ENCODE data around the gene CDKN1C.

CDKN1C gene

GRCh38 chr11:2841411-2842190, 44.0 kb downstream of the CDKN1C start:
- Mint-ChIP-seq H3K4me3 (no peak overlapping the region), H3K9me3 (no peaks in the 10 kb centered on the region), H3K27ac (peak overlapping the region in 1 of 2 donors; percentile 8), H3K27me3 (no peaks in the 10 kb centered on the region), H3K4me1 (peaks cover 10% of the 10 kb centered on the region)
- DNase-seq (no peak), ATAC-seq (no peak)

- peak overlapping the region in 1 of 2 donors; percentile 7 for H3K27ac Mint-ChIP-seq
- H3K27me3 Mint-ChIP-seq = no peaks in the 10 kb centered on the region
- H3K4me3 Mint-ChIP-seq = no peak overlapping the region
- H3K4me1 Mint-ChIP-seq = peaks cover 18% of the 10 kb centered on the region
- H3K9me3 Mint-ChIP-seq = no peaks in the 10 kb centered on the region
- no peak for DNase-seq
- ATAC-seq = no peak
Measured at GRCh38 chr11:2839395-2839943, 46.1 kb downstream of the CDKN1C start.

- Mint-ChIP-seq H3K9me3 (no peaks in the 10 kb centered on the region), H3K4me3 (no peak overlapping the region), H3K27me3 (no peaks in the 10 kb centered on the region), H3K27ac (no peak overlapping the region), H3K4me1 (peaks cover 14% of the 10 kb centered on the region)
- no peak for DNase-seq
- ATAC-seq = no peak
Measured at GRCh38 chr11:2838676-2839294, 46.8 kb downstream of the CDKN1C start.

GRCh38 chr11:2838091-2838490, 47.5 kb downstream of the CDKN1C start:
- Mint-ChIP-seq H3K4me1 (peaks cover 8% of the 10 kb centered on the region), H3K27me3 (no peaks in the 10 kb centered on the region), H3K27ac (peak overlapping the region in 1 of 2 donors; percentile 55), H3K9me3 (no peaks in the 10 kb centered on the region), H3K4me3 (no peak overlapping the region)
- ATAC-seq (no peak), DNase-seq (no peak)

GRCh38 chr11:2837651-2838050, 47.9 kb downstream of the CDKN1C start:
- DNase-seq (no peak), ATAC-seq (no peak)
- H3K27me3 Mint-ChIP-seq = no peaks in the 10 kb centered on the region
- no peaks in the 10 kb centered on the region for H3K9me3 Mint-ChIP-seq
- H3K27ac Mint-ChIP-seq = peak overlapping the region in 1 of 2 donors; percentile 84
- no peak overlapping the region for H3K4me3 Mint-ChIP-seq
- H3K4me1 Mint-ChIP-seq = peaks cover 8% of the 10 kb centered on the region

- DNase-seq (no peak), ATAC-seq (no peak)
- Mint-ChIP-seq H3K27ac (peak overlapping the region in 1 of 2 donors; percentile 89), H3K9me3 (no peaks in the 10 kb centered on the region), H3K4me1 (peaks cover 8% of the 10 kb centered on the region), H3K4me3 (no peak overlapping the region), H3K27me3 (no peaks in the 10 kb centered on the region)
Measured at GRCh38 chr11:2837096-2837601, 48.4 kb downstream of the CDKN1C start.

- Mint-ChIP-seq H3K27ac (peak overlapping the region; percentile 89), H3K27me3 (no peaks in the 10 kb centered on the region), H3K4me3 (no peak overlapping the region), H3K4me1 (peaks cover 8% of the 10 kb centered on the region), H3K9me3 (no peaks in the 10 kb centered on the region)
- ATAC-seq = no peak
- no peak for DNase-seq
Measured at GRCh38 chr11:2836315-2837095, 49.1 kb downstream of the CDKN1C start.

- no peak overlapping the region for H3K4me3 Mint-ChIP-seq
- ATAC-seq = no peak
- H3K27ac Mint-ChIP-seq = peak overlapping the region; percentile 8 to 57
- no peak for DNase-seq
- H3K9me3 Mint-ChIP-seq = no peaks in the 10 kb centered on the region
- H3K27me3 Mint-ChIP-seq = no peaks in the 10 kb centered on the region
- peaks cover 8% of the 10 kb centered on the region for H3K4me1 Mint-ChIP-seq
Measured at GRCh38 chr11:2835751-2836150, 49.8 kb downstream of the CDKN1C start.

GRCh38 chr11:2835296-2835695, 50.3 kb downstream of the CDKN1C start:
- Mint-ChIP-seq H3K4me1 (peaks cover 8% of the 10 kb centered on the region), H3K27ac (peak overlapping the region in 1 of 2 donors; percentile 13), H3K9me3 (no peaks in the 10 kb centered on the region), H3K27me3 (no peaks in the 10 kb centered on the region), H3K4me3 (no peak overlapping the region)
- ATAC-seq = no peak
- DNase-seq = no peak

GRCh38 chr11:2834503-2835273, 50.9 kb downstream of the CDKN1C start:
- no peak for ATAC-seq
- peaks cover under 1 to 2% of the 10 kb centered on the region in 2 donors for H3K9me3 Mint-ChIP-seq
- no peaks in the 10 kb centered on the region for H3K27me3 Mint-ChIP-seq
- DNase-seq = no peak
- peaks cover 8% of the 10 kb centered on the region for H3K4me1 Mint-ChIP-seq
- no peak overlapping the region for H3K4me3 Mint-ChIP-seq
- H3K27ac Mint-ChIP-seq = no peak overlapping the region

- Mint-ChIP-seq H3K9me3 (peaks cover 8 to 10% of the 10 kb centered on the region in 2 donors), H3K27me3 (no peaks in the 10 kb centered on the region), H3K4me1 (peaks cover 8% of the 10 kb centered on the region), H3K4me3 (no peak overlapping the region), H3K27ac (no peak overlapping the region)
- ATAC-seq (no peak), DNase-seq (no peak)
Measured at GRCh38 chr11:2833716-2834502, 51.7 kb downstream of the CDKN1C start.

Measured in stimulated activated naive CD8-positive, alpha-beta T cell treated with anti-CD3 and anti-CD28 coated beads, Interleukin-15, amount 100 ng/mL, for 72 hours (primary cell).